GM21367 (cell line): ENCODE results near the gene PIK3R4.

Source experiments
- ATAC-seq: cut with Tn5 transposase; IDR thresholded peaks from one replicate; pipeline ENCODE4 v1.9.1; 2021; ENCODE audit not compliant: unreplicated experiment

The PIK3R4 gene

GRCh38 chr3:130644628-130645253, 101.9 kb downstream of the PIK3R4 start:
- ATAC-seq, result no peak

GRCh38 chr3:130640027-130640426, 106.6 kb downstream of the PIK3R4 start:
- no peak for ATAC-seq

GRCh38 chr3:130636480-130637234, 110.0 kb downstream of the PIK3R4 start:
- ATAC-seq, result no peak

GRCh38 chr3:130635978-130636377, 110.7 kb downstream of the PIK3R4 start:
- ATAC-seq, result no peak

GRCh38 chr3:130635285-130635684, 111.3 kb downstream of the PIK3R4 start:
- ATAC-seq, result no peak
